Diencephalon (tissue), 1 donor: ENCODE measurements around the gene CD2AP. TPM values are rescaled to one million over a fixed set of nuclear protein-coding genes. Genes with fewer than 3 reads are reported as not detected.

Experiments
- small RNA-seq: library from RNA; depleted of rRNA; stranded (forward); fragments of <200 nt; gene quantifications from one replicate; pipeline ENCODE3, GENCODE V24; 2014
- total RNA-seq: library from RNA; depleted of rRNA; stranded (reverse); fragments of >200 nt; gene quantifications from one replicate; pipeline ENCODE4 v1.2.3, GENCODE V29; 2014

Gene CD2AP, protein sequence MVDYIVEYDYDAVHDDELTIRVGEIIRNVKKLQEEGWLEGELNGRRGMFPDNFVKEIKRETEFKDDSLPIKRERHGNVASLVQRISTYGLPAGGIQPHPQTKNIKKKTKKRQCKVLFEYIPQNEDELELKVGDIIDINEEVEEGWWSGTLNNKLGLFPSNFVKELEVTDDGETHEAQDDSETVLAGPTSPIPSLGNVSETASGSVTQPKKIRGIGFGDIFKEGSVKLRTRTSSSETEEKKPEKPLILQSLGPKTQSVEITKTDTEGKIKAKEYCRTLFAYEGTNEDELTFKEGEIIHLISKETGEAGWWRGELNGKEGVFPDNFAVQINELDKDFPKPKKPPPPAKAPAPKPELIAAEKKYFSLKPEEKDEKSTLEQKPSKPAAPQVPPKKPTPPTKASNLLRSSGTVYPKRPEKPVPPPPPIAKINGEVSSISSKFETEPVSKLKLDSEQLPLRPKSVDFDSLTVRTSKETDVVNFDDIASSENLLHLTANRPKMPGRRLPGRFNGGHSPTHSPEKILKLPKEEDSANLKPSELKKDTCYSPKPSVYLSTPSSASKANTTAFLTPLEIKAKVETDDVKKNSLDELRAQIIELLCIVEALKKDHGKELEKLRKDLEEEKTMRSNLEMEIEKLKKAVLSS
- 23.5 TPM for total RNA-seq

DNA sequence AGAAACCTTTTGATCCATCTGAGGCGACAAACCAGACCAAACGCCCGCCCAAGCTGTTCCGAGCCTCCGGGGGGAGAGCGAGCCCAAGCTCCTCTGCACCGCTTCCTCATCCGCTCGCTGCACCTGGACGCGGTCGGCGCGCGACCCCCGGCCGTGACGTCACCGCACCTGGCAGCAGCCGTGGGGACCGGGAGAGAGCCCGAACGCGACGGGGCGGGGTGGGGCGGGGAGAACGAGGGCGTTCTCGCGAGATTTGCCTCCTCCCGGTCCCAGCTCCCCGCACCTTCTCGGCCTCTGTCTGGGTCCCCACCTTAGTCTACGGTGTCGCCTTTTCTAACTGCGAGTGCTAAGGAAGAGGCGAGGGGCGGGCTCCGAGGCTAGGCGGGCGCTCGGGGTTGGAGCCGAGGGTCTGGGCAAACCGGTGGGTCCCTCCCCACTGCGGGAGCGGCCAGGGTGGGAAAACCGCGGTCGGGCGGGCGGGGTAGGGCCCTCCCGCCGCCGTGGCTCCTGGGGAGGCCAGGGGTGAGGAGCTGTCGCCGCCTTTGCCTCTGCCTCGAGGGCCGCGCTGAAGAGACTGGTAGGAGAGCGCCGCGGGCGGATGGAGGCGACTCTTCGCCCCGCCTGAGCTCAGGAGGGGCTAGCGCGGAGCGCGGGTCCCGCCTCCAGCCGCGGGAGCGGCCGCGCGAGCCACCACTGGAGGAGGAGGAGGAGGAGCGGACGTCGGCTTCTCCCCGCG lies at the start of gene CD2AP:
Gene CD2AP, plus strand, starts transcription at position 293 of the 736 bp plus-strand sequence. CDS start 456 bp downstream, outside the sequence.

Small RNA genes within 50 kb of the gene (small RNA-seq; reads per million reads assigned to genes)
- gene RF00019: not detected

Other genes with a start within 250 kb of the CD2AP start
- gene TNFRSF21, start 167.9 kb upstream of the CD2AP start, total RNA-seq: 45.2 TPM
- gene ADGRF4, start 220.8 kb downstream of the CD2AP start, total RNA-seq: not detected